OCI-LY7 (cell line): ENCODE measurements around the gene CANT1. TPM values are rescaled to one million over a fixed set of nuclear protein-coding genes. Genes with fewer than 3 reads are reported as not detected.

Experiments
- BruUV-seq: library from RNA; stranded (reverse); fragments of 400-500 nt; replicated peaks from 2 replicates; lab custom pipeline; 2021; lab: Mats Ljungman, UMichigan
- CTCF ChIA-PET: fragments of 300-600 bp; sonication (Branson Sonifier 250); formaldehyde crosslinking; loops from one replicate; lab custom pipeline; 2022; ENCODE audit warnings: antibody characterized with exemption; ENCODE audit not compliant: unreplicated experiment; lab: Charles Lee
- POLR2A ChIA-PET: fragments of 300-600 bp; sonication (Branson Sonifier 250); formaldehyde crosslinking; loops from one replicate; lab custom pipeline; 2022; ENCODE audit warnings: antibody characterized with exemption; lab: Charles Lee
- DNase-seq: peaks from one replicate; pipeline ENCODE4 v3.0.0-alpha.2; 2015; ENCODE audit warnings: low spot score
- H2AFZ ChIP-seq: fragments of 200-600 bp; sonication (generic), shearing (Covaris generic); 2 replicates; pipeline ENCODE4 v1.6.1; 2014; ENCODE audit warnings: mild to moderate bottlenecking, antibody characterized with exemption, low read length, moderate library complexity
- H3K27ac ChIP-seq: fragments of 200-600 bp; sonication (generic); 2 replicates; pipeline ENCODE4 v1.5.1; 2014; ENCODE audit warnings: mixed run types, low read depth, mild to moderate bottlenecking, moderate library complexity, low read length, inconsistent platforms; ENCODE audit not compliant: poor library complexity, severe bottlenecking
- H3K36me3 ChIP-seq: fragments of 200-600 bp; sonication (generic); 2 replicates; pipeline ENCODE4 v1.6.1; 2014; ENCODE audit warnings: mild to moderate bottlenecking, antibody characterized with exemption, low read length, moderate library complexity, mixed read lengths; ENCODE audit not compliant: insufficient read depth
- H3K4me1 ChIP-seq: fragments of 200-600 bp; sonication (generic); 2 replicates; pipeline ENCODE4 v1.5.1; 2014; ENCODE audit warnings: mild to moderate bottlenecking, low read length; ENCODE audit not compliant: insufficient read depth, poor library complexity, severe bottlenecking
- H3K4me2 ChIP-seq: fragments of 200-600 bp; sonication (generic); 2 replicates; pipeline ENCODE4 v1.6.1; 2014; ENCODE audit warnings: mild to moderate bottlenecking, low read length
- H3K4me3 ChIP-seq: fragments of 200-600 bp; sonication (generic); 2 replicates; pipeline ENCODE4 v1.5.1; 2014; ENCODE audit warnings: mild to moderate bottlenecking, low read depth, low read length; ENCODE audit not compliant: poor library complexity, severe bottlenecking
- H3K79me2 ChIP-seq: fragments of 200-600 bp; sonication (generic); 2 replicates; pipeline ENCODE4 v1.6.1; 2016; ENCODE audit warnings: low read depth, mild to moderate bottlenecking, low read length, moderate library complexity, mixed read lengths; ENCODE audit not compliant: insufficient read depth
- H3K9me2 ChIP-seq: fragments of 200-600 bp; sonication (generic); 2 replicates; pipeline ENCODE4 v1.6.1; 2016; ENCODE audit warnings: mild to moderate bottlenecking, low read length, mixed read lengths; ENCODE audit not compliant: insufficient read depth
- H3K9me3 ChIP-seq: fragments of 200-600 bp; sonication (generic); 2 replicates; pipeline ENCODE4 v1.6.1; 2014; ENCODE audit warnings: mild to moderate bottlenecking, mixed run types, low read length, mixed read lengths
- H4K20me1 ChIP-seq: fragments of 200-600 bp; sonication (generic); 2 replicates; pipeline ENCODE4 v1.6.1; 2014; ENCODE audit warnings: mild to moderate bottlenecking, antibody characterized with exemption, low read length, moderate library complexity, mixed read lengths; ENCODE audit not compliant: insufficient read depth
- EZH2phosphoT487 ChIP-seq: fragments of 200-600 bp; sonication (generic); IDR thresholded peaks from 2 replicates; pipeline ENCODE4 v1.6.1; 2018; ENCODE audit warnings: low read depth, borderline replicate concordance, mild to moderate bottlenecking, mixed run types, antibody characterized with exemption, low read length, moderate library complexity, mixed read lengths
- intact Hi-C: fragments of 100-400 bp; cut with micrococcal nuclease; formaldehyde crosslinking; loops from one replicate; pipeline ENCODE4 v1.10.0; 2022; ENCODE audit not compliant: unreplicated experiment
- total RNA-seq, 2 experiments: library from RNA; depleted of rRNA in 1 of 2; stranded (reverse); fragments of >200 nt in 1 of 2; shearing (Covaris generic) in 1 of 2; gene quantifications; 2 replicates each; pipeline ENCODE4 v1.2.3, GENCODE V29; 2014 to 2022
- TF ChIP-seq, protein P1 (sequence below): fragments of 200-600 bp; sonication (generic); conservative IDR thresholded peaks from 2 replicates; pipeline ENCODE4 v1.5.1; 2014; ENCODE audit warnings: mild to moderate bottlenecking, antibody characterized with exemption, low read length, moderate library complexity, mixed read lengths

CANT1 gene
- total RNA-seq, 2 experiments from 2014 or later, result 37.2 to 60.5 TPM

DNA sequence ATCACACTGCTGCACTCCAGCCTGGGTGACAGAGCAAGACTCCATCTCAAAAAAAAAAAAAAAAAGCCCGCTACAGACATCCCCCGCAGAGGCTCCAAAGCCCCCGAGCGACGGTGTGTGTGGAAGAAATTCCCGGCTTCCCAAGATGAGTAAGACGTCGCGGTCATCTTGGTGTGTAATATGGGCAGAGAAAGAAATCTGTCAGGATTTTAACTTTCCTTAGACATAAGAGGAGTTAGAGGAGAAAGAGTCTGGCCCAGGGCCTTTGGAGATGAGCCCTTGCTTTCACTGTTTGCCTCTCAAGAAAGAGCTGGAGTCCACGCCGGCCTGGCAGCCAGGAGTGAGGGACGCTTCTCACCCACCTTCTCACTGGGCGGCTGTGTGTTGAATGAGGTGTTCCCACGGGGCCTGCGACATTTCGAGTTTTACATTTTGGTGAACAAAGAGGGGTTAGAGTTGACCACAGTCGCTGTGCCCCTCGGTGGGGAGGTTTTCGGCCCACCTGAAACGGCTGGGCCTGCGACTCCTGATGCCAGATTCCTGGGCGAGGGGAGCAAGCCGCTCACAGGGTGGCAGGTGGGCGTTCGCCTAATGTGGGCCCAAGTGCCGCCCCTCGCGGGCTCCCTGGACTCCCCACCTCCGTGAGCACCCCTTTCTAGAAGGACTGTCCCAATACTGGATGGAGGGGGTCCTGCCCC is 32.3 kb upstream of the CANT1 start:
- intact Hi-C loops, result loop anchor here (5.0 kb wide), 1 partner anchor 50 kb away; no protein-coding TSS in a partner anchor
- ChIA-PET CTCF (no interaction called here), POLR2A (interaction anchor here (0.6 kb wide), 1 partner anchor 246 kb away, joined by 3 read pairs; no protein-coding TSS in a partner anchor)
- Histone ChIP-seq H3K4me3 (no peak overlapping the region), H3K36me3 (no peaks in the 10 kb centered on the region), H2AFZ (no peak overlapping the region), H3K9me2 (no peaks in the 10 kb centered on the region), H4K20me1 (no peaks in the 10 kb centered on the region), H3K27ac (no peak overlapping the region), H3K9me3 (no peaks in the 10 kb centered on the region), H3K4me2 (no peak overlapping the region), H3K4me1 (no peaks in the 10 kb centered on the region), H3K79me2 (no peaks in the 10 kb centered on the region)
- DNase-seq, result no peak
- no TSS peak for BruUV-seq
- TF ChIP-seq, protein P1, sequence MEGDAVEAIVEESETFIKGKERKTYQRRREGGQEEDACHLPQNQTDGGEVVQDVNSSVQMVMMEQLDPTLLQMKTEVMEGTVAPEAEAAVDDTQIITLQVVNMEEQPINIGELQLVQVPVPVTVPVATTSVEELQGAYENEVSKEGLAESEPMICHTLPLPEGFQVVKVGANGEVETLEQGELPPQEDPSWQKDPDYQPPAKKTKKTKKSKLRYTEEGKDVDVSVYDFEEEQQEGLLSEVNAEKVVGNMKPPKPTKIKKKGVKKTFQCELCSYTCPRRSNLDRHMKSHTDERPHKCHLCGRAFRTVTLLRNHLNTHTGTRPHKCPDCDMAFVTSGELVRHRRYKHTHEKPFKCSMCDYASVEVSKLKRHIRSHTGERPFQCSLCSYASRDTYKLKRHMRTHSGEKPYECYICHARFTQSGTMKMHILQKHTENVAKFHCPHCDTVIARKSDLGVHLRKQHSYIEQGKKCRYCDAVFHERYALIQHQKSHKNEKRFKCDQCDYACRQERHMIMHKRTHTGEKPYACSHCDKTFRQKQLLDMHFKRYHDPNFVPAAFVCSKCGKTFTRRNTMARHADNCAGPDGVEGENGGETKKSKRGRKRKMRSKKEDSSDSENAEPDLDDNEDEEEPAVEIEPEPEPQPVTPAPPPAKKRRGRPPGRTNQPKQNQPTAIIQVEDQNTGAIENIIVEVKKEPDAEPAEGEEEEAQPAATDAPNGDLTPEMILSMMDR, result no peak
- no peak for TF ChIP-seq EZH2phosphoT487

DNA sequence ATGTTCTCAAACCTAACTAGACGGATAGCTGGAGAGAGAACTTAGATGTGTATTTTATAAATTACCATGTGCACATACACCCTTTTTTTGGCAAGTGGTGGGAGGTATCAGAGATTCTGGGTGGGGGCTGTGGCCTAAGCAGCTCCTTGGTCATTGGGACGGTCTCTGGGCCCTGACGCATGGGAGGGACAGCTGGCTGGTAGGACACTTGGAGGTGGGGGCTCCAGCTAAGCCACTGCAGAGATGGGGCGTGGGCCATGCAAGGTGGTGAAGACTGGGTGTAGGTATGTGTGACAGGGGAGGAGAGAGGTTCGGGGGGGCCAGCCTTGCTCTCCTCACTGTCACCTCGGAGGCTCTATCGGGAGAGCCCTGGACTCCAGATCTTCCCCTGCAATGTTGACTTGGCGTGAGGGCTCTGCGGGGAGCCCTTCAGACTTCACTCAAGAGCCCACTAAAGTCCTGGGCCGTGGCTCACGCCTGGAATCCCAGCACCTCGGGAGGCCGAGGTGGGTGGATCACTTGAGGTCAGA is 31.5 kb upstream of the CANT1 start:
- TF ChIP-seq, protein P1, result no peak
- TF ChIP-seq EZH2phosphoT487, result no peak
- intact Hi-C loops, result loop anchor here (5.0 kb wide), 1 partner anchor 49 kb away; no protein-coding TSS in a partner anchor
- no peak overlapping the region for H3K27ac ChIP-seq
- H3K79me2 ChIP-seq, result no peaks in the 10 kb centered on the region
- ChIA-PET POLR2A (interaction anchor here (0.6 to 0.7 kb wide), 3 partner anchors 19 to 286 kb away, joined by 3 to 4 read pairs (median 3); no protein-coding TSS in a partner anchor), CTCF (no interaction called here)
- H2AFZ ChIP-seq, result no peak overlapping the region
- no peaks in the 10 kb centered on the region for H3K9me2 ChIP-seq
- H4K20me1 ChIP-seq, result no peaks in the 10 kb centered on the region
- no peaks in the 10 kb centered on the region for H3K36me3 ChIP-seq
- DNase-seq, result no peak
- no peaks in the 10 kb centered on the region for H3K4me1 ChIP-seq
- no peak overlapping the region for H3K4me3 ChIP-seq
- no peak overlapping the region for H3K4me2 ChIP-seq
- H3K9me3 ChIP-seq, result no peaks in the 10 kb centered on the region
- BruUV-seq, result no TSS peak

DNA sequence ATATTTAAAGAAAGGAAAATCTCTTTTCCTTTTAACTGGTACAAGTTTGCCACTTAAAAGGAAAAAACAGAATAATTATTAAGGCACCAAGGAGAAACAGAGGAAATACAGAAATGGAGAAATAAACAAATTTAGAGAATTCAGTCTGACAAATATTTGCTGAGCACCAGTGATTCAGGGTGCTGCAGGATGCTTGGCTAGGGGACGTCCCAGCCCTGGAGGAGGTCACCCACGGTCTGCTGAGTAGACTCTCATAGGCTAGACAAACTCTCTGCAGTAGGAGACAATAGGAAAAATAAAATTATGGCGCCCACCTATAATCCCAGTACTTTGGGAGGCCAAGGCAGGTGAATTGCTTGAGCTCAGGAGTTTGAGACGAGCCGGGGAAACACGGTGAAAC is 30.3 kb upstream of the CANT1 start:
- H3K4me1 ChIP-seq, result no peaks in the 10 kb centered on the region
- H3K36me3 ChIP-seq, result no peaks in the 10 kb centered on the region
- no peak overlapping the region for H2AFZ ChIP-seq
- H3K9me2 ChIP-seq, result no peaks in the 10 kb centered on the region
- no peak for DNase-seq
- no peaks in the 10 kb centered on the region for H3K79me2 ChIP-seq
- no TSS peak for BruUV-seq
- ChIA-PET POLR2A (no interaction called here), CTCF (no interaction called here)
- TF ChIP-seq EZH2phosphoT487, result no peak
- TF ChIP-seq, protein P1, result no peak
- H3K9me3 ChIP-seq, result no peaks in the 10 kb centered on the region
- H3K4me3 ChIP-seq, result no peak overlapping the region
- intact Hi-C loops, result loop anchor here (5.0 kb wide), 1 partner anchor 48 kb away; no protein-coding TSS in a partner anchor
- H3K27ac ChIP-seq, result no peak overlapping the region
- H3K4me2 ChIP-seq, result no peak overlapping the region
- no peaks in the 10 kb centered on the region for H4K20me1 ChIP-seq
